ENCODE data around the gene TTLL13. TPM values are rescaled to one million over a fixed set of nuclear protein-coding genes. Genes with fewer than 3 reads are reported as not detected.
"Not testable (repeated sequence)": the region's sequence is repeated elsewhere in the genome, so short reads cannot be mapped to it uniquely, and the experiment has no call there.

Gene TTLL13
- total RNA-seq, 2 donors from 2014 or later: 0.24 to 1.9 TPM

DNA sequence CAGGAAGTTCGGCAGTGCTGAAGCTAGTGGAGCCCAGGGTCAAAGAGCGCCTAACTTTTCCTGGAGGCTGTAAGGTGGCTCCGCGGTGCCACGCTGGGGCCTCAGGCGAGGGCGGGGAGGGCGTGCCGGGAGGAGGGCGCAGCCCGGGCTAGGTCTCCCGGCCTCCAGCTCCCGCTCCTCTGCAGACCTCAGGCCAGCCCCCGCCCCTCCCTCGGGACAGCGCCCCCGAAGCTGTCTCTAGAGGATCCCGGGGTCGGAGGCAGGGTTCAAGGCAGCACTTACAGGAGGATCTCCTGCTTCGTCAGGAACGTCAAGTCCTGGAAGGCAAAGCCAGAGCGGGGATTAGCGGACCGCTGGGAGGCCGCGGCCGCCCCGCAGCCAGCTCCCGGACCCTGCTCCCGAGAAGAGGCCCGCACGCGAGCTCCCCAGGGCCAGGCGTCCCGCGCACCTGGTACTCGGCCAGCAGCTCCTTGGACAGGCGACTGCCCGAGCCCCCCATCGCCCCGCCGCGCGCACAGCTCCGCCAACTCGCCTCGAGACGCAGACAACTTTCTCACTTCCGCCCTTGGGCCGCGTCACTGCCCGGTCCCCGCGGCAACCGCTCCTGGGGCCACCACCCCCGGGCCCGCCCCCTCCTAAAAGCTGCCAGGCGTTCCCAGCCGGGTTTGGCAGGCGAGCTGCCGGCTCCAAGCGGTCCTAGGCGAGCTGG, 15.8 kb upstream of the TTLL13 start, which contains the start of gene CIB1:
Gene CIB1 (minus strand): TSS at position 555 of the 709 bp plus-strand sequence. CDS start 56 bp downstream, at position 499.
- DNase-seq (peak; percentile 99), ATAC-seq (replicated peaks in 1 of 2) (peak; percentile 87 to 90)
- peak within 1 kb of the TSS; percentile 97 for H3K27ac Mint-ChIP-seq
- H3K4me3 Mint-ChIP-seq: peak within 1 kb of the TSS; percentile 90 to 97
- peaks cover 55% of the 10 kb centered on the region for H3K4me1 Mint-ChIP-seq (ENCODE audit: low read depth)
- no peaks in the 10 kb centered on the region for H3K9me3 Mint-ChIP-seq
- H3K36me3 Mint-ChIP-seq (ENCODE audit: insufficient read depth in 2 of 2): peaks cover 10 to 12% of the 10 kb centered on the region in 2 donors
- H3K27me3 Mint-ChIP-seq (ENCODE audit: low read depth): no peaks in the 10 kb centered on the region

DNA sequence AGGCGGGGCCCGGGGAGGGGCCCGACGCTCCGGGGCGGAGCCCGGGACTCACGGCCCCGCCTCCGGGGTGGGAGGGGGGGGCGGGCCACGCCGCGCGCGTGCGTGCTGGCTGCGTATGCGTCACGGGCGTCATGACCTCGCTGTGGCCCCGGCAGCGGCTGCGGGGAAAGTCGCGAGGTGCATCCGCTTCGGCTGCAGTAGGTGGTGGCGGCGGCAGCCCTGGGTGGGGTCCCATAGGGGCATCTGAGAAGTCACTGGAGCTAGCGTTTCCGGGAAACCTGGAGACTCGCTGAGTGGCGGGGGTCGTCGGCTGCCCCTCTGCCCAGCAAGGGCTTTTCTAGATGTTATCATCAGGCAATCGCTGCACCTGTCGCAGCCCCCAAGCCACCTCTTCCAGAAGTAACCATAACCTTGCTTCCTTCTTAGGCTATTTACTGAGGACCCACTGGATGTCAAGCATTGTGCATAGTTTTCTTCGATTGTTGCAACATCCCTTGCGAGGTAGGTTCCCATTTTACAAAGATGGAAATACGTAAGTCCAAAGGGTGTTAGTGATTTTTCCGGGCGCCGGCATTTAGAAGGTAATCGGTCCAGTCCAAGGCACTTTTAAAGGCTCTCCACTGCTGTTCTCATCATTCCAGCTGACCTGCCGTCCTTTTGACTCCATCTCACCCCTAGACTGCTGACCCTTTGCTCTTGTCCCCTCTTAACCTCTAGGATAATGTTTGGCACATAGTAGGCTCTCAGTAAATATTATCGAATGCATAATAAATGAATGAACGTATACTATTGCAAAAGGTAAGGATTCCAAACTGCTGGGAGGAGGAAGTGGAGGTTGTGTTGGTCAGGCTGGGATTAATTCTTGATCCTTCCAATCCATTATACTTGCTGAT, 15.0 kb upstream of the TTLL13 start, which contains the start of gene GDPGP1:
Gene GDPGP1 (plus strand): TSS at position 114 of the 893 bp plus-strand sequence. CDS start 6,700 bp downstream, outside the sequence.
- H3K4me1 Mint-ChIP-seq (ENCODE audit: low read depth): peaks cover 55% of the 10 kb centered on the region
- no peaks in the 10 kb centered on the region for H3K27me3 Mint-ChIP-seq (ENCODE audit: low read depth)
- no peaks in the 10 kb centered on the region for H3K9me3 Mint-ChIP-seq
- H3K36me3 Mint-ChIP-seq (ENCODE audit: insufficient read depth in 2 of 2): peaks cover 10% of the 10 kb centered on the region in 2 donors
- peak within 1 kb of the TSS; percentile 97 for H3K27ac Mint-ChIP-seq
- ATAC-seq (replicated peaks in 1 of 2) (peak; percentile 76 to 78), DNase-seq (no peak)
- peak within 1 kb of the TSS; percentile 90 to 97 for H3K4me3 Mint-ChIP-seq

DNA sequence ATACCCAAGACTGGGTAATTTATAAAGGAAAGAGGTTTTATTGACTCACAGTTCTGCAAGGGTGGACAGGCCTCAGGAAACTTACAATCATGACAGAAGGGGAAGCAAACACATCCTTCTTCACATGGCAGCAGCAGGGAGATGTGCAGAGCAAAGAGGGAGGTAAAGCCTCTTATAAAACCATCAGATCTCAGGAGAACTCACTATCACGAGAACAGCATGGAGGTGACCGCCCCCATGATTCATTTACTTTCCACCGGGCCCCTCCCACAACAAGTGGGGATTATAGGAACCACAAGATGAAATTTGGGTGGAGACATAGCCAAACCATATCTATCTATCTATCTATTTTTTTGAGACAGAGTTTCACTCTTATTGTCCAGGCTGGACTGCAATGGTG, 10.0 kb upstream of the TTLL13 start:
- Mint-ChIP-seq H3K36me3 (ENCODE audit: insufficient read depth in 2 of 2) (peaks cover 2% of the 10 kb centered on the region in 2 donors), H3K4me1 (ENCODE audit: low read depth) (peaks cover 20% of the 10 kb centered on the region), H3K9me3 (no peaks in the 10 kb centered on the region), H3K4me3 (no peak overlapping the region), H3K27me3 (ENCODE audit: low read depth) (no peaks in the 10 kb centered on the region), H3K27ac (no peak overlapping the region)
- ATAC-seq (replicated peaks in 1 of 2) (no peak), DNase-seq (no peak)

DNA sequence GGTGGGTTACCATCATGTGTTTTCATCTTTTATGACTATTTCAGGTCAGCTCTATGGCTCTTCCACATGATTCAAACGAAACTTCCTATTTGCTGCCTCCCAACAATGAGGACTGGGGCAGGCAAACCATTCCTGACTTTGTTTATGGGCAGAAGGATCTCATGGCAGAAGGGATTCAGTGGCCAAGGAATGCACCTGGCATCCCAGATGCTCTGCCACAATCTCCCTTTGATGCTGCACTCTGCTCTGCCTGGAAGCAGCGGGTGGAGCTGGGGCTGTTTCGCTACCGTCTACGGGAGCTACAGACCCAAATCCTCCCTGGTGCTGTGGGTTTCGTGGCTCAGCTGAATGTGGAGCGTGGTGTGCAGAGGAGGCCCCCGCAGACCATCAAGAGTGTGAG, 8.5 kb upstream of the TTLL13 start:
- H3K4me1 Mint-ChIP-seq (ENCODE audit: low read depth): peaks cover 11% of the 10 kb centered on the region
- DNase-seq (no peak), ATAC-seq (replicated peaks in 1 of 2) (no peak)
- peaks cover 2% of the 10 kb centered on the region in 2 donors for H3K36me3 Mint-ChIP-seq (ENCODE audit: insufficient read depth in 2 of 2)
- H3K27me3 Mint-ChIP-seq (ENCODE audit: low read depth): no peaks in the 10 kb centered on the region
- no peak overlapping the region for H3K4me3 Mint-ChIP-seq
- H3K9me3 Mint-ChIP-seq: no peaks in the 10 kb centered on the region
- H3K27ac Mint-ChIP-seq: no peak overlapping the region

DNA sequence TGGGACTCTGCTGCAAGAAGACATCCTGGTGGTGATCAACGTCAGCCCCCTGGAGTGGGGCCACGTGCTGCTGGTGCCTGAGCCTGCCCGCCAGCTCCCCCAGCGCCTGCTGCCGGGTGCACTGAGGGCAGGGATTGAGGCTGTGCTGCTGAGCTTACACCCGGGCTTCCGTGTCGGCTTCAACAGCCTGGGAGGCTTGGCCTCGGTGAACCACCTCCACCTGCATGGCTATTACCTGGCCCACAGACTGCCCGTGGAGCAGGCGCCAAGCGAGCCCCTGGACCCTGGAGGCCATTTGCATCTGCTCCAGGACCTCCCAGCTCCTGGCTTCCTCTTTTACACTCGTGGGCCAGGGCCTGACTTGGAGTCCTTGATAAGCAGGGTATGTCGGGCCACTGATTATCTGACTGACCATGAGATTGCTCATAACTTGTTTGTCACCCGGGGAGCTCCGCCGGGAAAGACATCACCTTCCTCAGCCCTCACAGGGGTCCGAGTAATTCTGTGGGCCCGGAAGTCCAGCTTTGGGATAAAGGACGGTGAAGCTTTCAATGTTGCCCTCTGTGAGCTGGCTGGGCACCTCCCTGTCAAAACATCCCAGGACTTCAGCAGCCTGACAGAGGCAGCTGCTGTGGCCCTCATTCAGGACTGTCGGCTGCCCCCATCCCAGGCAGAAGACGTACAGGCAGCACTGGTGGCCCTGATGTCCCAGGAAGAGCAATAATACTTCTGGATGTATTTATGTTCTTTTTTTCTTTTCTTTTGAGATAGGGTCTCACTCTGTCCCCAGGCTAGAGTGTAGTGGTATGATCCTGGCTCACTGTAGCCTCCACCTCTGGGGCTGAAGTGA, 7.8 kb upstream of the TTLL13 start:
- H3K36me3 Mint-ChIP-seq (ENCODE audit: insufficient read depth in 2 of 2): peaks cover 0 to 2% of the 10 kb centered on the region in 2 donors
- no peaks in the 10 kb centered on the region for H3K9me3 Mint-ChIP-seq
- peaks cover 11% of the 10 kb centered on the region for H3K4me1 Mint-ChIP-seq (ENCODE audit: low read depth)
- no peak for ATAC-seq (replicated peaks in 1 of 2)
- no peak overlapping the region for H3K4me3 Mint-ChIP-seq
- H3K27ac Mint-ChIP-seq: no peak overlapping the region
- no peak for DNase-seq
- H3K27me3 Mint-ChIP-seq (ENCODE audit: low read depth): no peaks in the 10 kb centered on the region

DNA sequence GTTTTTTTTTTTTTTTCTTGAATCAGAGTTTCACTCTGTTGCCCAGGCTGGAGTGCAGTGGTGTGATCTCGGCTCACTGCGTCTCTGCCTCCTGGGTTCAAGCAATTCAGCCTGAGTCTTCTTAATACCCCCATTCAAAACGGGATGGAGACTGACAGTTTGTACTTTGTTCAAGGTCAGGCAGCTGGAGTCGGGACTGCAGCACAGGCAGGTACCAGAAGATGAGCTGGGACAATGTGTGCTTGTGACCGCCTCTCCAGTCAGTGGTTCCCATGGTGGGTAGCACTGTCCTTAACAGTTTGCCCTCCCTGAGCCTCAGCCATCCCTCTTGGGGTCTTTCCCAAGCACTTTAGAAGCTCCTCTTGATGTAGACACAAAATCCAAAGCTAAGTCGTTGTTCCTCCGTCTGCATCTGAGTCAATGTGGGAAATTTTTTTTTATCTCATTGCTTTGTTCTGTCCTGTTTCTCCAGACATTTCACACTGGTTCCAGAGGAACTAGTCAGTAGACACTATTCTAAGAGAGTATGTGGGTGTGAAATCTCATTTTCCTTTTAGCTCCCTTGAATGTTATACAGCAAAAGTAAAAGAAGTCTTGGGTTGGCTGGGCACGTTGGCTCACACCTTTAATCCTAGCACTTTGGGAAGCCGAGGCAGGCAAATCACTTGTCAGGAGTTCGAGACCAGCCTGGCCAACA, 5.3 kb upstream of the TTLL13 start:
- ATAC-seq (replicated peaks in 1 of 2): no peak
- peaks cover 13% of the 10 kb centered on the region for H3K4me1 Mint-ChIP-seq (ENCODE audit: low read depth)
- H3K4me3 Mint-ChIP-seq: no peak overlapping the region
- H3K9me3 Mint-ChIP-seq: no peaks in the 10 kb centered on the region
- no peaks in the 10 kb centered on the region for H3K36me3 Mint-ChIP-seq (ENCODE audit: insufficient read depth in 2 of 2)
- no peak overlapping the region for H3K27ac Mint-ChIP-seq
- H3K27me3 Mint-ChIP-seq (ENCODE audit: low read depth): no peaks in the 10 kb centered on the region
- DNase-seq: no peak

DNA sequence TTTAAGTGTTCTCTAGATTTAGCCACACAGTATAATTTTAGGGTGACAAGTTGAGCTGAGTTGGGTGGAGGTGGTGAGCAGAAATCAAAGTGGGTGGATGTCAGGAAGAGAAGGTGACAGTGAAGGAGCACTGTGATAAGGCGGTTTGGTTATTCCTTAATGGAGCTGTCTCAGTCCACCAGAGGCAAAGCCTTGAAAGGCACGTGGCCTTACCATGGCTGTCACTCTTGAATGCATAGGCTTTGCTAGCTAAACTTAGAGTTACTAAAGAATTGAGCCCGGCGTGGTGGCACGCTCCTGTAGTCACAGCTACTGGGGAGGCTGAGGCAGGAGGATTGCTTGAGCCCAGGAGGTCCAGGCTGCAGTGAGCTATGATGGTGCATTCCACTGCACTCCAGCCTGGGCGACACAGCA, 560 bp upstream of the TTLL13 start:
- Mint-ChIP-seq H3K27me3 (ENCODE audit: low read depth) (no peaks in the 10 kb centered on the region), H3K27ac (no peak overlapping the region), H3K36me3 (ENCODE audit: insufficient read depth in 2 of 2) (no peaks in the 10 kb centered on the region), H3K4me1 (ENCODE audit: low read depth) (peaks cover 14% of the 10 kb centered on the region), H3K4me3 (peak overlapping the region; percentile 81 to 82), H3K9me3 (no peaks in the 10 kb centered on the region)
- DNase-seq (no peak), ATAC-seq (replicated peaks in 1 of 2) (no peak)

DNA sequence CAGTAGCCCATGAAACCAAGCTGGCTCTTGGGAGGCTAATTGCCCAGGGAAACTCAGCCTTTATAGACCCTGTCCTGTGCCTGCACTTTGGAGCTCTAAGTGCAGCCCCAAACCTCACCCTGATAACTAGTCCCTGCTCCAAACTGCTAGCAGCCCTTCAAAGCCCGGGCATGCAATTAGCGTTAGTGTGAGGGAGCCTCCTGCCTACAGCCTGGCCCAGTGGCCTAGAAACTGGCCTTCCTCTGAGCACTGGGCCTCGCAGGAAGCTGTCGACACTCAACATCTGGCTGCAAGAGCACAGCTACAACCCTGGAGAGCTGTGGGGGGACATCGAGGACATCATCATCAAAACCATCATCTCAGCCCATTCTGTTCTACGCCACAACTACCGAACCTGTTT, 8.4 kb downstream of the TTLL13 start:
- H3K36me3 Mint-ChIP-seq (ENCODE audit: insufficient read depth in 2 of 2): no peaks in the 10 kb centered on the region
- ATAC-seq (replicated peaks in 1 of 2) (no peak), DNase-seq (no peak)
- H3K9me3 Mint-ChIP-seq: no peaks in the 10 kb centered on the region
- H3K27me3 Mint-ChIP-seq (ENCODE audit: low read depth): no peaks in the 10 kb centered on the region
- no peak overlapping the region for H3K27ac Mint-ChIP-seq
- peaks cover 4% of the 10 kb centered on the region for H3K4me1 Mint-ChIP-seq (ENCODE audit: low read depth)
- H3K4me3 Mint-ChIP-seq: no peak overlapping the region

DNA sequence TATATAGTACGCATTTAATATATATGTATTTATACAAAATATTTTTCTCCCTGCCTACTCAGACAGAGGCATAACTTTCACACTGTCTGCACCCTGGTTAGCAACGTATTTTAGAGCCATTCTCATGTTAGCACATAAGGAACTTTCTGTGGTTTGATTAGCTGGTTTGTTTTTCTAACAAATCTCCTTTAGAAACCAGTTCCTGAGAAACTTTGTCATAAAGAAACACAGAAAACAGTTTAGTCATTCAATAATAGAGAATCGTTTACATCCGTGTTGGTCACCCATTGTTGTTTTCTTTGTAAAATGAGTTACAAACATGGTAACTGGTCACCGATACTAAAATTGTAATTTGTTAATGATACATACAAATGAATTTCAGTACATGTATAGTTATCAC, 10.2 kb downstream of the TTLL13 start:
- ATAC-seq (replicated peaks in 1 of 2) (peak; percentile 71 to 80), DNase-seq (no peak)
- Mint-ChIP-seq H3K27me3 (ENCODE audit: low read depth) (no peaks in the 10 kb centered on the region), H3K4me1 (ENCODE audit: low read depth) (peaks cover 15% of the 10 kb centered on the region), H3K9me3 (no peaks in the 10 kb centered on the region), H3K36me3 (ENCODE audit: insufficient read depth in 2 of 2) (no peaks in the 10 kb centered on the region), H3K4me3 (peak overlapping the region in 1 of 2 donors; percentile 50), H3K27ac (no peak overlapping the region)

DNA sequence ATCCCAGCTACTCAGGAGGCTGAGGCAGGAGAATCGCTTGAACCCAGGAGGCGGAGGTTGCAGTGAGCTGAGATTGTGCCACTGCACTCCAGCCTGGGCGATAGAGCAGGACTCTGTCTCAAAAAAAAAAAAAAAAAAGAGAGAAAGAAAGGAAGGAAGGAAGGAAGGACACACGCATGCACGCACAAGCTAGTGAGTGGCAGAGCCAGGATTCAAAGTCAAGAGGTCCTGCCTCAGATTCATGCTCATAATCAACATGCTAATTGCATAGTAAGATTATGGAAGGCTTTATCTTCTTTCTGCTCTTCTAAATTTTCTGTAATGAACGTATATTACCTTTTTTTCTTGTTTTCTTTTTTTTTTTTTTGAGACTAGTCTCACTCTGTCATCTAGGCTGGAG, 11.4 kb downstream of the TTLL13 start:
- H3K27ac Mint-ChIP-seq; ATAC-seq (replicated peaks in 1 of 2); H3K27me3 Mint-ChIP-seq (ENCODE audit: low read depth); H3K9me3 Mint-ChIP-seq; H3K36me3 Mint-ChIP-seq (ENCODE audit: insufficient read depth in 2 of 2); H3K4me3 Mint-ChIP-seq; DNase-seq: not testable (repeated sequence)
- H3K4me1 Mint-ChIP-seq (ENCODE audit: low read depth): peaks cover 15% of the 10 kb centered on the region

DNA sequence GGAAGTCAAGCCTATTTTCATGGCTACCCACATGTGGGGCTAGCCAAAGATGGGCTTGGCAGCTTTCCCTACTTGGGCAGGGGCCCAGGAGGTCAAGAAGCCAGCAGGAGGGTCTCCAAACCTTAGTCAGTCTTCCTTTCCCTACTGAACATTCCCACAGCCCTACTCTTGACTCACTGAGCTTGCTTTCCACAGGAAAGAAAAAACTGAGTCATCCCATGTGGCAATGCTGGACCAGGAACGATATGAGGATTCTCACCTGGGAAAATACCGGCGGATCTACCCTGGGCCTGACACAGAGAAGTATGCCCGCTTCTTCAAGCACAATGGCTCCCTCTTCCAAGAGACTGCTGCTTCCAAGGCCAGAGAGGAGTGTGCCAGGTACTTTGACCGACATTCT, 12.5 kb downstream of the TTLL13 start:
- DNase-seq (no peak), ATAC-seq (replicated peaks in 1 of 2) (no peak)
- H3K4me1 Mint-ChIP-seq (ENCODE audit: low read depth): peaks cover 15% of the 10 kb centered on the region
- H3K36me3 Mint-ChIP-seq (ENCODE audit: insufficient read depth in 2 of 2): peaks cover 4 to 6% of the 10 kb centered on the region in 2 donors
- no peak overlapping the region for H3K4me3 Mint-ChIP-seq
- H3K27ac Mint-ChIP-seq: no peak overlapping the region
- H3K27me3 Mint-ChIP-seq (ENCODE audit: low read depth): no peaks in the 10 kb centered on the region
- no peaks in the 10 kb centered on the region for H3K9me3 Mint-ChIP-seq

DNA sequence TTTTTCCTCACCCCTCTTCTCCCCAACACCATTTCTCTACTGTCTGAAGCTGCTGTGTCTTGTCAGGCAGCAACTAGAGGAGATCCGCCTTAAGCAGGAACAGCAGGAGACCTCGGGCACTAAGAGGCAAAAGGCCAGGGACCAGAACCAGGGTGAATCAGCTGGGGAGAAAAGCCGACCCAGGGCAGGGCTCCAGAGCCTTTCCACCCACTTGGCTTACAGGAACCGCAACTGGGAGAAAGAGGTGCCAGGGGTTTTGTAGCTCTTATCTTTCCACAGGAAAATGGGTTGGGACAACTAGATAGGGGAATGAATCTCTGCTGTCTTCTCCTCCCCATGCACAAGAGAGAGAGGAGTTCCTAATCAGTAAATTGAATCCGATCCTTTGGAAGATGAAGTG, 13.1 kb downstream of the TTLL13 start:
- Mint-ChIP-seq H3K36me3 (ENCODE audit: insufficient read depth in 2 of 2) (peaks cover 4 to 6% of the 10 kb centered on the region in 2 donors), H3K4me3 (no peak overlapping the region), H3K27me3 (ENCODE audit: low read depth) (no peaks in the 10 kb centered on the region), H3K9me3 (no peaks in the 10 kb centered on the region), H3K4me1 (ENCODE audit: low read depth) (peaks cover 21% of the 10 kb centered on the region), H3K27ac (no peak overlapping the region)
- no peak for DNase-seq
- no peak for ATAC-seq (replicated peaks in 1 of 2)

Measured in activated T-cell treated with anti-CD3 and anti-CD28 coated beads, Interleukin-2, amount 50 U/mL, for 72 hours (primary cell).